Central memory CD8-positive, alpha-beta T cell (primary cell): ENCODE data around the gene ANKRD39.

ENCODE experiments used
- ATAC-seq: fragments of 150-1000 bp; cut with Tn5 transposase; replicated peaks from 2 replicates; pipeline ENCODE4 v1.10.0; 2022; ENCODE audit warnings: mild to moderate bottlenecking, moderate FRiP score, moderate number of reproducible peaks; ENCODE audit not compliant: poor library complexity, severe bottlenecking; ENCODE audit errors: extremely low read depth
- DNase-seq, 2 donors: peaks; one replicate each; pipeline ENCODE4 v3.0.0; 2021; ENCODE audit warnings: low spot score in 2 of 2
- H3K27ac Mint-ChIP-seq: one replicate; pipeline ENCODE4 v1.8.0; 2022; ENCODE audit warnings: low read depth, mild to moderate bottlenecking, moderate library complexity, mixed read lengths
- H3K27me3 Mint-ChIP-seq: one replicate; pipeline ENCODE4 v1.8.0; 2022; ENCODE audit warnings: mixed read lengths
- H3K36me3 Mint-ChIP-seq: one replicate; pipeline ENCODE4 v1.8.0; 2022; ENCODE audit warnings: mild to moderate bottlenecking, moderate library complexity, mixed read lengths; ENCODE audit not compliant: insufficient read depth
- H3K4me1 Mint-ChIP-seq: one replicate; pipeline ENCODE4 v1.8.0; 2022; ENCODE audit warnings: mixed read lengths
- H3K4me3 Mint-ChIP-seq: one replicate; pipeline ENCODE4 v1.8.0; 2022; ENCODE audit warnings: mild to moderate bottlenecking, moderate library complexity, mixed read lengths
- H3K9me3 Mint-ChIP-seq: one replicate; pipeline ENCODE4 v1.8.0; 2022; ENCODE audit warnings: mixed read lengths

Gene ANKRD39

GRCh38 chr2:96857667-96858372 lies at the start of gene ANKRD39:
Gene ANKRD39, minus strand, starts transcription at chr2:96858016. Its CDS starts 29 bp downstream, at chr2:96857987.
- Mint-ChIP-seq H3K4me3 (peak within 1 kb of the TSS; percentile 78), H3K27me3 (no peaks in the 10 kb centered on the region), H3K27ac (peak within 1 kb of the TSS; percentile 73), H3K4me1 (peaks cover 44% of the 10 kb centered on the region), H3K36me3 (peaks cover 35% of the 10 kb centered on the region), H3K9me3 (no peaks in the 10 kb centered on the region)
- peak; percentile 92 for ATAC-seq
- DNase-seq: peak; percentile 98

- Mint-ChIP-seq H3K27me3 (no peaks in the 10 kb centered on the region), H3K27ac (no peak overlapping the region), H3K4me3 (no peak overlapping the region), H3K9me3 (no peaks in the 10 kb centered on the region), H3K36me3 (no peaks in the 10 kb centered on the region), H3K4me1 (peaks cover 21% of the 10 kb centered on the region)
- DNase-seq (no peak), ATAC-seq (no peak)
These were observed 48.9 kb upstream of the ANKRD39 start for GRCh38 chr2:96906729-96907114.

- no peak overlapping the region for H3K27ac Mint-ChIP-seq
- ATAC-seq (no peak), DNase-seq (no peak)
- H3K4me1 Mint-ChIP-seq: peaks cover 12% of the 10 kb centered on the region
- no peak overlapping the region for H3K4me3 Mint-ChIP-seq
- no peaks in the 10 kb centered on the region for H3K36me3 Mint-ChIP-seq
- no peaks in the 10 kb centered on the region for H3K27me3 Mint-ChIP-seq
- no peaks in the 10 kb centered on the region for H3K9me3 Mint-ChIP-seq
These were observed 46.0 kb upstream of the ANKRD39 start for GRCh38 chr2:96903815-96904214.

- DNase-seq (no peak), ATAC-seq (no peak)
- H3K27me3 Mint-ChIP-seq: no peaks in the 10 kb centered on the region
- H3K9me3 Mint-ChIP-seq: no peaks in the 10 kb centered on the region
- no peak overlapping the region for H3K27ac Mint-ChIP-seq
- peaks cover 16% of the 10 kb centered on the region for H3K4me1 Mint-ChIP-seq
- no peak overlapping the region for H3K4me3 Mint-ChIP-seq
- no peaks in the 10 kb centered on the region for H3K36me3 Mint-ChIP-seq
These were observed 45.5 kb upstream of the ANKRD39 start for GRCh38 chr2:96903318-96903717.

GRCh38 chr2:96900237-96900636 lies 42.4 kb upstream of the ANKRD39 start:
- peaks cover 2% of the 10 kb centered on the region for H3K36me3 Mint-ChIP-seq
- no peaks in the 10 kb centered on the region for H3K27me3 Mint-ChIP-seq
- no peak for DNase-seq
- no peaks in the 10 kb centered on the region for H3K9me3 Mint-ChIP-seq
- H3K27ac Mint-ChIP-seq: no peak overlapping the region
- no peak for ATAC-seq
- peaks cover 28% of the 10 kb centered on the region for H3K4me1 Mint-ChIP-seq
- no peak overlapping the region for H3K4me3 Mint-ChIP-seq

GRCh38 chr2:96899413-96899741 lies 41.6 kb upstream of the ANKRD39 start:
- ATAC-seq: no peak
- peaks cover 4% of the 10 kb centered on the region for H3K36me3 Mint-ChIP-seq
- H3K4me3 Mint-ChIP-seq: no peak overlapping the region
- H3K27ac Mint-ChIP-seq: no peak overlapping the region
- no peak for DNase-seq
- H3K27me3 Mint-ChIP-seq: no peaks in the 10 kb centered on the region
- peaks cover 34% of the 10 kb centered on the region for H3K4me1 Mint-ChIP-seq
- H3K9me3 Mint-ChIP-seq: no peaks in the 10 kb centered on the region

- ATAC-seq: no peak
- H3K36me3 Mint-ChIP-seq: peaks cover 4% of the 10 kb centered on the region
- H3K27me3 Mint-ChIP-seq: no peaks in the 10 kb centered on the region
- no peak for DNase-seq
- peaks cover 31% of the 10 kb centered on the region for H3K4me1 Mint-ChIP-seq
- no peak overlapping the region for H3K27ac Mint-ChIP-seq
- H3K4me3 Mint-ChIP-seq: no peak overlapping the region
- no peaks in the 10 kb centered on the region for H3K9me3 Mint-ChIP-seq
These were observed 41.0 kb upstream of the ANKRD39 start for GRCh38 chr2:96898641-96899412.

GRCh38 chr2:96898135-96898505 lies 40.3 kb upstream of the ANKRD39 start:
- no peak for ATAC-seq
- Mint-ChIP-seq H3K36me3 (peaks cover 4% of the 10 kb centered on the region), H3K27ac (no peak overlapping the region), H3K4me3 (no peak overlapping the region), H3K9me3 (no peaks in the 10 kb centered on the region), H3K4me1 (peaks cover 31% of the 10 kb centered on the region), H3K27me3 (no peaks in the 10 kb centered on the region)
- no peak for DNase-seq

- peaks cover 4% of the 10 kb centered on the region for H3K36me3 Mint-ChIP-seq
- peaks cover 36% of the 10 kb centered on the region for H3K4me1 Mint-ChIP-seq
- no peaks in the 10 kb centered on the region for H3K9me3 Mint-ChIP-seq
- H3K27me3 Mint-ChIP-seq: no peaks in the 10 kb centered on the region
- no peak overlapping the region for H3K4me3 Mint-ChIP-seq
- no peak for ATAC-seq
- DNase-seq: no peak
- no peak overlapping the region for H3K27ac Mint-ChIP-seq
These were observed 39.8 kb upstream of the ANKRD39 start for GRCh38 chr2:96897491-96898134.

GRCh38 chr2:96895746-96896651 lies 38.2 kb upstream of the ANKRD39 start:
- peak overlapping the region; percentile 84 for H3K27ac Mint-ChIP-seq
- peaks cover 48% of the 10 kb centered on the region for H3K4me1 Mint-ChIP-seq
- no peaks in the 10 kb centered on the region for H3K9me3 Mint-ChIP-seq
- H3K27me3 Mint-ChIP-seq: no peaks in the 10 kb centered on the region
- H3K36me3 Mint-ChIP-seq: peaks cover 4% of the 10 kb centered on the region
- H3K4me3 Mint-ChIP-seq: no peak overlapping the region
- DNase-seq: no peak
- no peak for ATAC-seq

- no peak for ATAC-seq
- Mint-ChIP-seq H3K4me3 (no peak overlapping the region), H3K36me3 (peaks cover 4% of the 10 kb centered on the region), H3K27ac (peak overlapping the region; percentile 84), H3K4me1 (peaks cover 52% of the 10 kb centered on the region), H3K27me3 (no peaks in the 10 kb centered on the region), H3K9me3 (no peaks in the 10 kb centered on the region)
- DNase-seq: no peak
These were observed 37.4 kb upstream of the ANKRD39 start for GRCh38 chr2:96895032-96895745.

GRCh38 chr2:96894151-96894531 lies 36.3 kb upstream of the ANKRD39 start:
- H3K27me3 Mint-ChIP-seq: no peaks in the 10 kb centered on the region
- no peak for ATAC-seq
- no peak overlapping the region for H3K4me3 Mint-ChIP-seq
- no peak overlapping the region for H3K27ac Mint-ChIP-seq
- peaks cover 48% of the 10 kb centered on the region for H3K4me1 Mint-ChIP-seq
- no peaks in the 10 kb centered on the region for H3K9me3 Mint-ChIP-seq
- no peak for DNase-seq
- peaks cover 4% of the 10 kb centered on the region for H3K36me3 Mint-ChIP-seq
